A673 (cell line): ENCODE measurements around the gene PIWIL4. TPM values are rescaled to one million over a fixed set of nuclear protein-coding genes. Genes with fewer than 3 reads are reported as not detected.

Experiments
- BruUV-seq: library from RNA; stranded (reverse); fragments of 400-500 nt; replicated peaks from 2 replicates; lab custom pipeline; 2021; lab: Mats Ljungman, UMichigan
- CTCF ChIA-PET: fragments of 300-600 bp; sonication (Branson Sonifier 250); formaldehyde crosslinking; loops from one replicate; lab custom pipeline; 2022; ENCODE audit warnings: antibody characterized with exemption; lab: Charles Lee
- POLR2A ChIA-PET: fragments of 300-600 bp; sonication (Branson Sonifier 250); formaldehyde crosslinking; loops from one replicate; lab custom pipeline; 2022; ENCODE audit warnings: antibody characterized with exemption; ENCODE audit not compliant: low non-redundant PET; lab: Charles Lee
- DNase-seq: peaks from one replicate; pipeline ENCODE4 v3.0.0-alpha.2; 2015; ENCODE audit warnings: low spot score
- H3K27ac ChIP-seq: fragments of 200-600 bp; sonication (generic); 2 replicates; pipeline ENCODE4 v1.5.1; 2016; ENCODE audit warnings: mixed run types, low read depth, mild to moderate bottlenecking, mixed read lengths, antibody characterized with exemption, low read length; ENCODE audit not compliant: poor library complexity, severe bottlenecking
- H3K27me3 ChIP-seq: fragments of 200-600 bp; sonication (generic); replicated peaks from 2 replicates; pipeline ENCODE4 v1.6.1; 2017; ENCODE audit warnings: mixed run types, low read depth, mild to moderate bottlenecking, mixed read lengths, antibody characterized with exemption, low read length; ENCODE audit not compliant: insufficient read depth, poor library complexity
- H3K36me3 ChIP-seq: fragments of 200-600 bp; sonication (generic); 2 replicates; pipeline ENCODE4 v1.6.1; 2016; ENCODE audit warnings: mixed run types, mild to moderate bottlenecking, mixed read lengths, antibody characterized with exemption, low read length; ENCODE audit not compliant: insufficient read depth, poor library complexity, severe bottlenecking
- H3K4me1 ChIP-seq: fragments of 200-600 bp; sonication (generic); 2 replicates; pipeline ENCODE4 v1.6.1; 2017; ENCODE audit warnings: mixed run types, mild to moderate bottlenecking, mixed read lengths, antibody characterized with exemption, low read length; ENCODE audit not compliant: insufficient read depth, poor library complexity, severe bottlenecking
- H3K4me3 ChIP-seq: fragments of 200-600 bp; sonication (generic); 2 replicates; pipeline ENCODE4 v1.5.1; 2016; ENCODE audit warnings: low read depth, mixed run types, mild to moderate bottlenecking, mixed read lengths, low read length; ENCODE audit not compliant: poor library complexity, severe bottlenecking
- H3K9me3 ChIP-seq: fragments of 200-600 bp; sonication (generic); 2 replicates; pipeline ENCODE4 v1.6.1; 2016; ENCODE audit warnings: mixed run types, low read depth, mild to moderate bottlenecking, mixed read lengths, antibody characterized with exemption, low read length; ENCODE audit not compliant: poor library complexity, severe bottlenecking
- CTCF ChIP-seq: fragments of 300-800, 200-600 bp; sonication (generic); conservative IDR thresholded peaks from 2 replicates; pipeline ENCODE4 v1.5.1; 2017; ENCODE audit warnings: low read depth, mild to moderate bottlenecking, antibody characterized with exemption, low read length, moderate library complexity, mixed read lengths
- EZH2 ChIP-seq: fragments of 200-600 bp; sonication (generic); IDR thresholded peaks from 2 replicates; pipeline ENCODE4 v1.6.1; 2017; ENCODE audit warnings: borderline replicate concordance, low read depth, mild to moderate bottlenecking, mixed read lengths, antibody characterized with exemption, low read length; ENCODE audit not compliant: poor library complexity, severe bottlenecking
- intact Hi-C: fragments of 100-400 bp; cut with micrococcal nuclease; formaldehyde crosslinking; loops from one replicate; pipeline ENCODE4 v1.10.0; 2022; ENCODE audit not compliant: unreplicated experiment
- total RNA-seq: library from RNA; stranded (reverse); gene quantifications from 2 replicates; pipeline ENCODE4 v1.2.3, GENCODE V29; 2021

The PIWIL4 gene
- total RNA-seq, 1 experiment from 2014 or later: 1.6 TPM

- Histone ChIP-seq H3K27ac (no peak overlapping the region), H3K27me3 (no peaks in the 10 kb centered on the region), H3K4me1 (peaks cover 7% of the 10 kb centered on the region), H3K4me3 (no peak overlapping the region), H3K36me3 (no peaks in the 10 kb centered on the region), H3K9me3 (no peaks in the 10 kb centered on the region)
- DNase-seq: peak; percentile 62
- ChIA-PET CTCF (interaction anchor here (0.8 to 1.2 kb wide), 2 partner anchors 86 to 707 kb away, joined by 3 read pairs; no protein-coding TSS in a partner anchor), POLR2A (no interaction called here)
- intact Hi-C loops: no loop called here
- BruUV-seq: no TSS peak
- TF ChIP-seq EZH2: no peak
- peak; percentile 50 for TF ChIP-seq CTCF
Observed at GRCh38 chr11:94602430-94603372, 35.5 kb downstream of the PIWIL4 start.

GRCh38 chr11:94603587-94603986, 36.4 kb downstream of the PIWIL4 start:
- Histone ChIP-seq H3K4me3 (no peak overlapping the region), H3K4me1 (peaks cover 7% of the 10 kb centered on the region), H3K9me3 (no peaks in the 10 kb centered on the region), H3K27ac (no peak overlapping the region), H3K27me3 (no peaks in the 10 kb centered on the region), H3K36me3 (no peaks in the 10 kb centered on the region)
- ChIA-PET CTCF (no interaction called here), POLR2A (no interaction called here)
- TF ChIP-seq CTCF: no peak
- no peak for TF ChIP-seq EZH2
- intact Hi-C loops: no loop called here
- no TSS peak for BruUV-seq
- DNase-seq: no peak

GRCh38 chr11:94604482-94604881, 37.3 kb downstream of the PIWIL4 start:
- Histone ChIP-seq H3K4me1 (peaks cover 7% of the 10 kb centered on the region), H3K27ac (no peak overlapping the region), H3K27me3 (no peaks in the 10 kb centered on the region), H3K36me3 (no peaks in the 10 kb centered on the region), H3K9me3 (no peaks in the 10 kb centered on the region), H3K4me3 (no peak overlapping the region)
- ChIA-PET CTCF (no interaction called here), POLR2A (no interaction called here)
- DNase-seq: no peak
- BruUV-seq: no TSS peak
- TF ChIP-seq EZH2 (no peak), CTCF (no peak)
- intact Hi-C loops: no loop called here
